H1 (cell line): ENCODE results near the gene FAM186B. TPM values are rescaled to one million over a fixed set of nuclear protein-coding genes. Genes with fewer than 3 reads are reported as not detected.

Source experiments
- CTCF ChIA-PET: fragments of 300-600 bp; sonication (Branson Sonifier 250); formaldehyde crosslinking; loops from one replicate; lab custom pipeline; 2021; ENCODE audit not compliant: partially characterized antibody; lab: Charles Lee
- POLR2A ChIA-PET: fragments of 300-600 bp; sonication (Branson Sonifier 250); formaldehyde crosslinking; loops from one replicate; lab custom pipeline; 2021; ENCODE audit warnings: inconsistent platforms; ENCODE audit not compliant: partially characterized antibody; lab: Charles Lee
- DNase-seq, 2 experiments: peaks; one replicate each; pipeline versions ENCODE4 v3.0.0 to v3.0.0-alpha.2; 2010 to 2022; ENCODE audit warnings: low spot score in 2 of 2, low read depth in 1 of 2, mixed read lengths in 1 of 2
- FAIRE-seq: peaks from 2 replicates; lab custom pipeline; 2011; peaks lifted over from hg19 to GRCh38; lab: Jason Lieb, UNC
- H2AFZ ChIP-seq: 2 replicates; pipeline ENCODE4 v1.8.1; 2012; ENCODE audit warnings: low read length, inconsistent platforms
- H2AK5ac ChIP-seq: 2 replicates; pipeline ENCODE4 v1.6.1; 2013; ENCODE audit warnings: low read depth, low read length
- H2BK120ac ChIP-seq: replicated peaks from 2 replicates; pipeline ENCODE3; 2013; ENCODE audit warnings: low read depth, low read length, inconsistent platforms
- H2BK12ac ChIP-seq: 2 replicates; pipeline ENCODE4 v1.6.1; 2013; ENCODE audit warnings: low read depth, low read length
- H2BK15ac ChIP-seq: 2 replicates; pipeline ENCODE4 v1.6.1; 2013; ENCODE audit warnings: low read length
- H2BK20ac ChIP-seq: 2 replicates; pipeline ENCODE4 v1.6.1; 2013; ENCODE audit warnings: low read length
- H2BK5ac ChIP-seq: 2 replicates; pipeline ENCODE4 v1.6.1; 2013; ENCODE audit warnings: low read depth, low read length
- H3K14ac ChIP-seq: 2 replicates; pipeline ENCODE4 v1.6.1; 2013; ENCODE audit warnings: inconsistent platforms; ENCODE audit not compliant: insufficient read length
- H3K18ac ChIP-seq: 2 replicates; pipeline ENCODE4 v1.6.1; 2013; ENCODE audit warnings: low read length; ENCODE audit errors: extremely low read depth
- H3K23ac ChIP-seq: 2 replicates; pipeline ENCODE4 v1.6.1; 2013; ENCODE audit warnings: inconsistent platforms; ENCODE audit not compliant: insufficient read length
- H3K23me2 ChIP-seq: 2 replicates; pipeline ENCODE4 v1.6.1; 2013; ENCODE audit warnings: low read depth, low read length
- H3K27ac ChIP-seq: 2 replicates; pipeline ENCODE4 v1.6.1; 2011; ENCODE audit warnings: low read depth, low read length, inconsistent platforms
- H3K27me3 ChIP-seq, 4 experiments: replicated peaks in 1 of 4; 1 replicate in 1 of 4; 2 replicates in 3 of 4; pipeline versions ENCODE4 v1.6.1 to v1.8.1; 2011 to 2013; ENCODE audit warnings: low read length in 3 of 4, mild to moderate bottlenecking in 3 of 4, inconsistent platforms in 2 of 4, mixed read lengths in 2 of 4, moderate library complexity in 1 of 4; ENCODE audit not compliant: control insufficient read depth in 3 of 4, insufficient read depth in 3 of 4; ENCODE audit errors: extremely low read depth in 1 of 4
- H3K36me3 ChIP-seq, 4 experiments: 2 replicates each; pipeline versions ENCODE4 v1.6.1 to v1.8.1; 2011 to 2013; ENCODE audit warnings: mild to moderate bottlenecking in 4 of 4, low read length in 3 of 4, moderate library complexity in 2 of 4, control low read depth in 1 of 4, inconsistent platforms in 1 of 4; ENCODE audit not compliant: insufficient read depth in 4 of 4, control insufficient read depth in 2 of 4
- H3K4ac ChIP-seq: replicated peaks from 2 replicates; pipeline ENCODE3; 2013; ENCODE audit warnings: low read length, low read depth, mixed read lengths, inconsistent platforms; ENCODE audit not compliant: insufficient read length
- H3K4me1 ChIP-seq, 4 experiments: replicated peaks in 1 of 4; 1 replicate in 1 of 4; 2 replicates in 3 of 4; pipeline versions ENCODE4 v1.6.1 to v1.8.1; 2011 to 2013; ENCODE audit warnings: low read length in 3 of 4, inconsistent platforms in 2 of 4, mixed read lengths in 1 of 4; ENCODE audit not compliant: insufficient read depth in 4 of 4, control insufficient read depth in 3 of 4
- H3K4me2 ChIP-seq, 2 experiments: 2 replicates each; pipeline versions ENCODE4 v1.6.1 to v1.8.1; 2011 to 2013; ENCODE audit warnings: low read depth in 2 of 2, low read length in 2 of 2, control low read depth in 1 of 2, inconsistent platforms in 1 of 2, mild to moderate bottlenecking in 1 of 2; ENCODE audit not compliant: insufficient read depth in 1 of 2
- H3K4me3 ChIP-seq, 4 experiments: fragments of 200-600, 300-600 bp in 1 of 4; sonication (generic), shearing (Covaris generic), sonication (Bioruptor Twin) in 1 of 4; 2 replicates each; pipeline versions ENCODE4 v1.5.1 to v1.8.1; 2011 to 2016; ENCODE audit warnings: low read length in 4 of 4, low read depth in 3 of 4, control low read depth in 2 of 4, inconsistent platforms in 2 of 4, mild to moderate bottlenecking in 2 of 4, mixed read lengths in 1 of 4, moderate library complexity in 1 of 4; ENCODE audit not compliant: insufficient read depth in 2 of 4; ENCODE audit errors: extremely low read depth in 1 of 4
- H3K56ac ChIP-seq: replicated peaks from 2 replicates; pipeline ENCODE3; 2013; ENCODE audit warnings: low read depth, mild to moderate bottlenecking, mixed read lengths, low read length, inconsistent platforms; ENCODE audit not compliant: insufficient read length
- H3K79me1 ChIP-seq: 2 replicates; pipeline ENCODE4 v1.6.1; 2013; ENCODE audit warnings: low read depth, low read length, control low read depth
- H3K79me2 ChIP-seq, 2 experiments: 2 replicates each; pipeline versions ENCODE4 v1.6.1 to v1.8.1; 2012 to 2013; ENCODE audit warnings: low read length in 2 of 2, mild to moderate bottlenecking in 2 of 2, inconsistent platforms in 1 of 2; ENCODE audit not compliant: insufficient read depth in 2 of 2, control insufficient read depth in 1 of 2
- H3K9ac ChIP-seq, 4 experiments: replicated peaks in 1 of 4; 1 replicate in 1 of 4; 2 replicates in 3 of 4; pipeline versions ENCODE4 v1.6.1 to v1.8.1; 2011 to 2013; ENCODE audit warnings: low read depth in 3 of 4, low read length in 3 of 4, control low read depth in 2 of 4, mild to moderate bottlenecking in 2 of 4, moderate library complexity in 2 of 4, inconsistent platforms in 1 of 4; ENCODE audit errors: extremely low read depth in 1 of 4
- H3K9me3 ChIP-seq, 2 experiments: 2 replicates each; pipeline versions ENCODE4 v1.6.1 to v1.8.1; 2012 to 2013; ENCODE audit warnings: mild to moderate bottlenecking in 2 of 2, moderate library complexity in 2 of 2, control low read depth in 1 of 2, inconsistent platforms in 1 of 2, low read depth in 1 of 2, low read length in 1 of 2, mixed read lengths in 1 of 2; ENCODE audit not compliant: insufficient read depth in 2 of 2
- H4K20me1 ChIP-seq, 2 experiments: replicated peaks in 1 of 2; 2 replicates each; pipeline versions ENCODE3 to v1.8.1; 2011 to 2013; ENCODE audit warnings: inconsistent platforms in 2 of 2, low read length in 2 of 2, mild to moderate bottlenecking in 1 of 2; ENCODE audit not compliant: insufficient read depth in 2 of 2, control insufficient read depth in 1 of 2
- H4K5ac ChIP-seq: 2 replicates; pipeline ENCODE4 v1.6.1; 2013; ENCODE audit warnings: low read length, low read depth, mixed read lengths, inconsistent platforms; ENCODE audit not compliant: insufficient read length
- H4K8ac ChIP-seq: 2 replicates; pipeline ENCODE4 v1.8.0; 2013; ENCODE audit warnings: mild to moderate bottlenecking, moderate library complexity, low read length, inconsistent platforms; ENCODE audit not compliant: insufficient read depth; ENCODE audit errors: extremely low read depth
- H4K91ac ChIP-seq: replicated peaks from 2 replicates; pipeline ENCODE3; 2013; ENCODE audit warnings: low read length, mixed read lengths, inconsistent platforms; ENCODE audit not compliant: insufficient read length
- CBX8 ChIP-seq: fragments of 300-800, 300-1000 bp; sonication (generic); IDR thresholded peaks from 2 replicates; pipeline ENCODE4 v1.7.1; 2016; ENCODE audit warnings: low read depth, low read length, borderline replicate concordance
- POLR2A ChIP-seq, 2 experiments: IDR thresholded peaks; 1 replicate in 1 of 2; 2 replicates in 1 of 2; pipeline ENCODE4 v1.6.1; 2011; ENCODE audit warnings: low read depth in 2 of 2, low read length in 2 of 2, mild to moderate bottlenecking in 2 of 2; ENCODE audit errors: control extremely low read depth in 1 of 2
- POLR2AphosphoS5 ChIP-seq: IDR thresholded peaks from 2 replicates; pipeline ENCODE4 v1.6.1; 2011; ENCODE audit warnings: low read depth, low read length
- WGBS, 2 experiments: shearing (Covaris generic) in 1 of 2; methylation state at CpG; one replicate each; pipeline versions ENCODE4 v1.1.6 to v1.1.7; 2013 to 2015; ENCODE audit warnings: low lambda C conversion rate in 2 of 2, mixed read lengths in 2 of 2, inconsistent platforms in 1 of 2, low coverage in 1 of 2, missing lambda C conversion rate in 1 of 2; ENCODE audit not compliant: insufficient replicate concordance in 2 of 2, insufficient coverage in 1 of 2, insufficient read length in 1 of 2; ENCODE audit errors: extremely low coverage in 1 of 2, missing lambda C conversion rate in 1 of 2; 5-methylcytosine and 5-hydroxymethylcytosine counted together
- polyA plus RNA-seq, 7 experiments: library from polyadenylated mRNA; depleted of rRNA in 3 of 7; stranded (reverse) in 5 of 7; unstranded in 2 of 7; fragments of >200 nt in 5 of 7; fragments of 200-250 nt in 2 of 7; gene quantifications; 1 replicate in 5 of 7; 2 replicates in 1 of 7; 4 replicates in 1 of 7; pipeline versions ENCODE4 v1.2.1 to v1.2.3, GENCODE V29; 2011 to 2013; ENCODE audit warnings: missing spikeins in 2 of 7, mixed read lengths in 2 of 7
- total RNA-seq: library from RNA; stranded (reverse); fragmentation: NEBNext Ultra II Directional; extraction: Animal tissue kit (Norgen Biotek cat#: 25700); gene quantifications from 2 replicates; pipeline ENCODE4 v1.2.1, GENCODE V29; 2021

Gene FAM186B
- total and polyA plus RNA-seq, 2 of the 8 experiments (the other 6 are each of a cell fraction or from before 2014, with no cell fraction given), result 0.12 to 0.73 TPM

- DNase-seq, result no peak
- CTCF ChIA-PET, result interaction anchor here (1.0 to 12.7 kb wide), 12 partner anchors 10 to 353 kb away, joined by 3 to 222 read pairs (median 10); partner anchors contain the start of genes FMNL3 and TMBIM6
- no peak overlapping the region for H3K9ac ChIP-seq
- H3K27me3 ChIP-seq, result no peaks in the 10 kb centered on the region
- H3K23ac ChIP-seq, result no peak overlapping the region
- H2BK12ac ChIP-seq, result no peak overlapping the region
- H2BK15ac ChIP-seq, result no peak overlapping the region
- H3K14ac ChIP-seq, result no peak overlapping the region
- H4K91ac ChIP-seq, result no peak overlapping the region
- peak overlapping the region; percentile 18; the same call in 1 of the 2 replicates for H2BK5ac ChIP-seq
- no peak for FAIRE-seq
- no peaks in the 10 kb centered on the region for H3K23me2 ChIP-seq
- H4K20me1 ChIP-seq, result peaks cover 0 to 9% of the 10 kb centered on the region in 2 experiments
- peaks cover 0 to 6% (median 4%) of the 10 kb centered on the region in 4 experiments; a peak in 5 of 7 replicates for H3K4me1 ChIP-seq
- no peak overlapping the region for H3K4me2 ChIP-seq
- H3K27ac ChIP-seq, result no peak overlapping the region
- H3K4me3 ChIP-seq, result no peak overlapping the region
- TF ChIP-seq POLR2AphosphoS5, result peak; percentile 24; the same call in 1 of the 2 replicates
- TF ChIP-seq POLR2A (IDR thresholded peaks at IDR 0.05; ENCODE audit: control extremely low read depth in 1 of 2, low read depth in 2 of 2, low read length in 2 of 2), result 0 out of 3 replicates have a peak, but pooled peaks of 1 of the 2 experiments have one; percentile 16
- TF ChIP-seq CBX8, result no peak
- POLR2A ChIA-PET, result interaction anchor here (0.7 to 5.8 kb wide), 11 partner anchors 8 to 511 kb away, joined by 3 to 21 read pairs (median 3); partner anchors contain the start of genes FMNL3 and TMBIM6
- H2AK5ac ChIP-seq, result no peak overlapping the region
- H2BK20ac ChIP-seq, result no peak overlapping the region
- H3K79me2 ChIP-seq, result no peaks in the 10 kb centered on the region
- H3K79me1 ChIP-seq, result no peaks in the 10 kb centered on the region
- no peaks in the 10 kb centered on the region for H3K9me3 ChIP-seq
- no peak overlapping the region for H4K8ac ChIP-seq
- no peak overlapping the region for H3K4ac ChIP-seq
- no peak overlapping the region for H4K5ac ChIP-seq
- no peak overlapping the region for H3K56ac ChIP-seq
- H3K36me3 ChIP-seq, result peaks cover 6 to 37% (median 19%) of the 10 kb centered on the region in 4 experiments; a peak in 7 of 8 replicates
- no peak overlapping the region for H2BK120ac ChIP-seq
- WGBS, 2 experiments, result 89% methylated on average over 17 of the region's 17 CpGs; no CpG with 5 or more reads in 1 of the 2 experiments
- no peak overlapping the region for H2AFZ ChIP-seq
- no peak overlapping the region for H3K18ac ChIP-seq
These were observed 36.4 kb upstream of the FAM186B start for GRCh38 chr12:49641748-49642369.
